Neural cell (in vitro differentiated cells): ENCODE measurements around the gene SH3RF3.

ENCODE experiments used
- EP300 ChIP-seq: fragments of 450-650 bp; conservative IDR thresholded peaks from 2 replicates; pipeline ENCODE4 v1.6.1; 2014; ENCODE audit warnings: antibody characterized with exemption, mild to moderate bottlenecking, moderate library complexity; ENCODE audit not compliant: poor library complexity, severe bottlenecking
- EZH2 ChIP-seq: fragments of 200-600, 300-800 bp; shearing (Covaris generic), sonication (generic); IDR thresholded peaks from 2 replicates; pipeline ENCODE4 v1.6.1; 2014; ENCODE audit warnings: antibody characterized with exemption, low read length, borderline replicate concordance, mild to moderate bottlenecking; ENCODE audit not compliant: insufficient read depth, poor library complexity, severe bottlenecking
- POLR2AphosphoS5 ChIP-seq: IDR thresholded peaks from 2 replicates; pipeline ENCODE4 v1.6.1; 2012
- TF ChIP-seq, protein P1 (sequence below): fragments of 450-650 bp; IDR thresholded peaks from 2 replicates; pipeline ENCODE4 v1.5.1; 2014; ENCODE audit warnings: antibody characterized with exemption, mild to moderate bottlenecking, moderate library complexity; ENCODE audit not compliant: poor library complexity, severe bottlenecking

DNA sequence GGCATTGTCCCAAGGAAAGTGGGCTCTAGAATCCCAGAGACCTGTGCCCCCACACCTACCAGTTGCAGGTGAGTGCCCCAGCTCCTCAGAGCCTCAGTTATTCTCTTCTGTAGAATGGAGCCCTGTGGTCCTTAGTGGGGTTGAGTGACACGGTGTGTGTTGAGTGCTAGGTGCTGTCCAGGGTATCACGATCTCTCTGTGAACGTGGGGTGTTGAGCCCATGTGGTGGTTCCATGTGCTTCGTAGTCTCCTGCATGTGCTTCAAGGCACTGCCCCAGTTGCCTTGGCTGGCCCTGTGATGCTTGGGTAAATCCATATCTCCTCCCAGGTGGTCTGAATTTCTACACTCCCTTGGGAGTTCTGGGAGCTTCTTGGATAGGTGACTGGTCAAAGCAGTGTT, 54.9 kb downstream of the SH3RF3 start:
- TF ChIP-seq, protein P1, sequence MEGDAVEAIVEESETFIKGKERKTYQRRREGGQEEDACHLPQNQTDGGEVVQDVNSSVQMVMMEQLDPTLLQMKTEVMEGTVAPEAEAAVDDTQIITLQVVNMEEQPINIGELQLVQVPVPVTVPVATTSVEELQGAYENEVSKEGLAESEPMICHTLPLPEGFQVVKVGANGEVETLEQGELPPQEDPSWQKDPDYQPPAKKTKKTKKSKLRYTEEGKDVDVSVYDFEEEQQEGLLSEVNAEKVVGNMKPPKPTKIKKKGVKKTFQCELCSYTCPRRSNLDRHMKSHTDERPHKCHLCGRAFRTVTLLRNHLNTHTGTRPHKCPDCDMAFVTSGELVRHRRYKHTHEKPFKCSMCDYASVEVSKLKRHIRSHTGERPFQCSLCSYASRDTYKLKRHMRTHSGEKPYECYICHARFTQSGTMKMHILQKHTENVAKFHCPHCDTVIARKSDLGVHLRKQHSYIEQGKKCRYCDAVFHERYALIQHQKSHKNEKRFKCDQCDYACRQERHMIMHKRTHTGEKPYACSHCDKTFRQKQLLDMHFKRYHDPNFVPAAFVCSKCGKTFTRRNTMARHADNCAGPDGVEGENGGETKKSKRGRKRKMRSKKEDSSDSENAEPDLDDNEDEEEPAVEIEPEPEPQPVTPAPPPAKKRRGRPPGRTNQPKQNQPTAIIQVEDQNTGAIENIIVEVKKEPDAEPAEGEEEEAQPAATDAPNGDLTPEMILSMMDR: no peak
- no peak for TF ChIP-seq POLR2AphosphoS5
- no peak for TF ChIP-seq EZH2
- TF ChIP-seq EP300: no peak
